ENCODE results near the gene CDKN1A.
"Not testable (repeated sequence)": the region's sequence is repeated elsewhere in the genome, so short reads cannot be mapped to it uniquely, and the experiment has no call there.

CDKN1A gene

GRCh38 chr6:36721369-36722140, 43.0 kb downstream of the CDKN1A start:
- no peak for DNase-seq

- no peak for DNase-seq
These were observed 43.9 kb downstream of the CDKN1A start for GRCh38 chr6:36722365-36722764.

GRCh38 chr6:36722879-36723278, 44.4 kb downstream of the CDKN1A start:
- DNase-seq = no peak

GRCh38 chr6:36723992-36724391, 45.5 kb downstream of the CDKN1A start:
- DNase-seq = not testable (repeated sequence)

- no peak for DNase-seq
These were observed 46.2 kb downstream of the CDKN1A start for GRCh38 chr6:36724514-36725390.

- no peak for DNase-seq
These were observed 47.1 kb downstream of the CDKN1A start for GRCh38 chr6:36725581-36725980.

- DNase-seq = no peak
These were observed 49.0 kb downstream of the CDKN1A start for GRCh38 chr6:36727505-36728021.

GRCh38 chr6:36728289-36729160, 50.0 kb downstream of the CDKN1A start:
- DNase-seq = no peak

- DNase-seq = no peak
These were observed 50.6 kb downstream of the CDKN1A start for GRCh38 chr6:36729161-36729524.

GRCh38 chr6:36730424-36731380, 52.2 kb downstream of the CDKN1A start:
- no peak for DNase-seq

GRCh38 chr6:36731622-36732310, 53.3 kb downstream of the CDKN1A start:
- DNase-seq = no peak

- DNase-seq = no peak
These were observed 54.8 kb downstream of the CDKN1A start for GRCh38 chr6:36733300-36733699.

GRCh38 chr6:36734486-36735060, 56.1 kb downstream of the CDKN1A start:
- DNase-seq = no peak

GRCh38 chr6:36735110-36736071, 56.9 kb downstream of the CDKN1A start:
- DNase-seq = peak in 7 of 14 donors; percentile 4 to 75 (median 12)

Measured in C1 segment of cervical spinal cord (tissue), 14 donors.